ENCODE measurements around the gene C22orf31. TPM values are rescaled to one million over a fixed set of nuclear protein-coding genes. Genes with fewer than 3 reads are reported as not detected.

The C22orf31 gene
- total RNA-seq, 1 experiment from 2014 or later, result not detected

- TF ChIP-seq CTCF (IDR thresholded peaks at IDR 0.05; ENCODE audit: unreplicated experiment), result no peak
- Mint-ChIP-seq H3K4me3 (ENCODE audit: unreplicated experiment) (no peak overlapping the region), H3K9me3 (ENCODE audit: unreplicated experiment) (no peaks in the 10 kb centered on the region), H3K27ac (ENCODE audit: low read depth, unreplicated experiment) (no peak overlapping the region), H3K4me1 (ENCODE audit: insufficient read depth, unreplicated experiment) (peaks cover 6% of the 10 kb centered on the region), H3K36me3 (ENCODE audit: insufficient read depth, unreplicated experiment) (no peaks in the 10 kb centered on the region), H3K27me3 (ENCODE audit: insufficient read depth, unreplicated experiment) (no peaks in the 10 kb centered on the region)
- ChIA-PET CTCF (no interaction called here), POLR2A (no interaction called here)
- intact Hi-C loops (cut with micrococcal nuclease), result no loop called here
- DNase-seq (ENCODE audit: unreplicated experiment), result no peak
- BruUV-seq (replicated peaks), result no TSS peak
These were observed 36.7 kb upstream of the C22orf31 start for GRCh38 chr22:29098296-29098695.

- ChIA-PET CTCF (interaction anchor here (0.9 kb wide), 1 partner anchor 9 kb away, joined by 4 read pairs; no protein-coding TSS in a partner anchor), POLR2A (no interaction called here)
- intact Hi-C loops (cut with micrococcal nuclease), result no loop called here
- Mint-ChIP-seq H3K27ac (ENCODE audit: low read depth, unreplicated experiment) (peak overlapping the region; percentile 24), H3K4me1 (ENCODE audit: insufficient read depth, unreplicated experiment) (peaks cover 6% of the 10 kb centered on the region), H3K36me3 (ENCODE audit: insufficient read depth, unreplicated experiment) (no peaks in the 10 kb centered on the region), H3K9me3 (ENCODE audit: unreplicated experiment) (no peaks in the 10 kb centered on the region), H3K27me3 (ENCODE audit: insufficient read depth, unreplicated experiment) (no peaks in the 10 kb centered on the region), H3K4me3 (ENCODE audit: unreplicated experiment) (no peak overlapping the region)
- TF ChIP-seq CTCF (IDR thresholded peaks at IDR 0.05; ENCODE audit: unreplicated experiment), result no peak
- peak; percentile 37 for DNase-seq (ENCODE audit: unreplicated experiment)
- BruUV-seq (replicated peaks), result no TSS peak
These were observed 35.4 kb upstream of the C22orf31 start for GRCh38 chr22:29096736-29097669.

- no peak overlapping the region for H3K27ac Mint-ChIP-seq (ENCODE audit: low read depth, unreplicated experiment)
- ChIA-PET POLR2A (no interaction called here), CTCF (no interaction called here)
- no peak for DNase-seq (ENCODE audit: unreplicated experiment)
- TF ChIP-seq CTCF (IDR thresholded peaks at IDR 0.05; ENCODE audit: unreplicated experiment), result no peak
- H3K4me3 Mint-ChIP-seq (ENCODE audit: unreplicated experiment), result no peak overlapping the region
- H3K36me3 Mint-ChIP-seq (ENCODE audit: insufficient read depth, unreplicated experiment), result no peaks in the 10 kb centered on the region
- intact Hi-C loops (cut with micrococcal nuclease), result no loop called here
- BruUV-seq (replicated peaks), result no TSS peak
- no peaks in the 10 kb centered on the region for H3K9me3 Mint-ChIP-seq (ENCODE audit: unreplicated experiment)
- H3K4me1 Mint-ChIP-seq (ENCODE audit: insufficient read depth, unreplicated experiment), result peaks cover 6% of the 10 kb centered on the region
- no peaks in the 10 kb centered on the region for H3K27me3 Mint-ChIP-seq (ENCODE audit: insufficient read depth, unreplicated experiment)
These were observed 33.8 kb upstream of the C22orf31 start for GRCh38 chr22:29095459-29095858.

- Mint-ChIP-seq H3K27ac (ENCODE audit: low read depth, unreplicated experiment) (no peak overlapping the region), H3K4me1 (ENCODE audit: insufficient read depth, unreplicated experiment) (peaks cover 6% of the 10 kb centered on the region), H3K27me3 (ENCODE audit: insufficient read depth, unreplicated experiment) (no peaks in the 10 kb centered on the region), H3K4me3 (ENCODE audit: unreplicated experiment) (no peak overlapping the region), H3K9me3 (ENCODE audit: unreplicated experiment) (no peaks in the 10 kb centered on the region), H3K36me3 (ENCODE audit: insufficient read depth, unreplicated experiment) (no peaks in the 10 kb centered on the region)
- intact Hi-C loops (cut with micrococcal nuclease), result no loop called here
- DNase-seq (ENCODE audit: unreplicated experiment), result no peak
- BruUV-seq (replicated peaks), result no TSS peak
- TF ChIP-seq CTCF (IDR thresholded peaks at IDR 0.05; ENCODE audit: unreplicated experiment), result no peak
- POLR2A ChIA-PET, result interaction anchor here (0.7 kb wide), 1 partner anchor 322 kb away, joined by 3 read pairs; no protein-coding TSS in a partner anchor
- CTCF ChIA-PET, result interaction anchor here (0.6 to 0.9 kb wide), 2 partner anchors 10 to 60 kb away, joined by 3 read pairs; no protein-coding TSS in a partner anchor
These were observed 32.1 kb upstream of the C22orf31 start for GRCh38 chr22:29093501-29094300.
